ENCODE data around the gene SPOCK3. TPM values are rescaled to one million over a fixed set of nuclear protein-coding genes. Genes with fewer than 3 reads are reported as not detected.

SPOCK3 gene
- total RNA-seq, 4 donors from 2014 or later = not detected

DNA sequence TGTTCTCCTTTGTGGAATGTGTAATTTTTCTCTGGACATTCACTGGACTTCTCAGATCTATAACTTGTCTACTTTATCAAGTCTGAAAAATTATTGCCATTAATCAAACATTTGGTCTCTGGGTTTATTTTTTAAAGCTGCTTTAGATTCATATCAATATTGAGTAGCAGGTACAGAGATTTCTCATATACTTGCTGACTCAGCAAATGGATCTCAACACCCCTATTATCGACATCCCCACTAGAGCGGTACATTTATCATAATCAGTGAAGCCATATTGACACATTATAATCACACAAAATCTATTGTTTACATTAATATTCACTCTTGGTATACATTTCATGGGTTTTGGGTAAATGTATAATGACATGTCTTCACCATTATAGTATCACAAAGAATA lies 268.7 kb downstream of the SPOCK3 start:
- Histone ChIP-seq H3K9me3 (no peaks in the 10 kb centered on the region), H3K27ac (no peak overlapping the region)
- no peak for TF ChIP-seq POLR2A (IDR thresholded peaks at IDR 0.05)
- TF ChIP-seq, protein P1, sequence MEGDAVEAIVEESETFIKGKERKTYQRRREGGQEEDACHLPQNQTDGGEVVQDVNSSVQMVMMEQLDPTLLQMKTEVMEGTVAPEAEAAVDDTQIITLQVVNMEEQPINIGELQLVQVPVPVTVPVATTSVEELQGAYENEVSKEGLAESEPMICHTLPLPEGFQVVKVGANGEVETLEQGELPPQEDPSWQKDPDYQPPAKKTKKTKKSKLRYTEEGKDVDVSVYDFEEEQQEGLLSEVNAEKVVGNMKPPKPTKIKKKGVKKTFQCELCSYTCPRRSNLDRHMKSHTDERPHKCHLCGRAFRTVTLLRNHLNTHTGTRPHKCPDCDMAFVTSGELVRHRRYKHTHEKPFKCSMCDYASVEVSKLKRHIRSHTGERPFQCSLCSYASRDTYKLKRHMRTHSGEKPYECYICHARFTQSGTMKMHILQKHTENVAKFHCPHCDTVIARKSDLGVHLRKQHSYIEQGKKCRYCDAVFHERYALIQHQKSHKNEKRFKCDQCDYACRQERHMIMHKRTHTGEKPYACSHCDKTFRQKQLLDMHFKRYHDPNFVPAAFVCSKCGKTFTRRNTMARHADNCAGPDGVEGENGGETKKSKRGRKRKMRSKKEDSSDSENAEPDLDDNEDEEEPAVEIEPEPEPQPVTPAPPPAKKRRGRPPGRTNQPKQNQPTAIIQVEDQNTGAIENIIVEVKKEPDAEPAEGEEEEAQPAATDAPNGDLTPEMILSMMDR (IDR thresholded peaks at IDR 0.05) = no peak

DNA sequence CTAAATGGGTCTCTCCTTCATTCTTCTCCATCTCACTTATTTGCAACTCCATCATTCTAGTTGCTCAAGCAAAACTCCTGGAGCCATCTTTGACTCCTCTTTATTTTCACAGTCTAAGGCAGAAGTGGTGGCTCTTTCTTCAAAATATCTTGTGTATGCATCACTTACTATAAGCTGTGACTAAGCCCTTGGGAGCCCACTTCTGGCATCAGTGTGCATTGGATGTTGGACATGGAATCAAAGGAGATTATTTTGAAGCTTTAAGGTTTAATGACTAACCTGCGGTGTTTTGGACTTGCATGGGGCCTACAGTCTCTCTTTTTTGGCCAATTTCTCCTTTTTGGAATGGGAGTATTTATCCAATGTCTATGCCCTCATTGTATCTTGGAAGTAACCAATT lies 276.8 kb downstream of the SPOCK3 start:
- H3K36me3 ChIP-seq = no peaks in the 10 kb centered on the region
- H3K27me3 ChIP-seq = no peaks in the 10 kb centered on the region
- no peak for DNase-seq
- H3K27ac ChIP-seq = no peak overlapping the region
- H3K4me1 ChIP-seq = no peaks in the 10 kb centered on the region
- H3K9me3 ChIP-seq = no peaks in the 10 kb centered on the region
- intact Hi-C loops (cut with DNase I) = no loop called here
- WGBS, 2 donors = 83 to 88% methylated on average over 1 of the region's 1 CpG
- TF ChIP-seq, protein P1 (IDR thresholded peaks at IDR 0.05) = no peak
- TF ChIP-seq POLR2A (IDR thresholded peaks at IDR 0.05) = no peak
- H3K4me3 ChIP-seq (replicated peaks in 1 of 3) = no peak overlapping the region

More for the DNA sequence above, 268.7 kb downstream of the SPOCK3 start:
- Histone ChIP-seq H3K4me3 (replicated peaks in 1 of 3) (no peak overlapping the region), H3K36me3 (no peaks in the 10 kb centered on the region), H3K27me3 (no peaks in the 10 kb centered on the region), H3K4me1 (no peaks in the 10 kb centered on the region)
- intact Hi-C loops (cut with DNase I) = no loop called here
- DNase-seq = no peak
- 93 to 97% methylated on average over 2 of the region's 2 CpGs for WGBS, 2 donors

DNA sequence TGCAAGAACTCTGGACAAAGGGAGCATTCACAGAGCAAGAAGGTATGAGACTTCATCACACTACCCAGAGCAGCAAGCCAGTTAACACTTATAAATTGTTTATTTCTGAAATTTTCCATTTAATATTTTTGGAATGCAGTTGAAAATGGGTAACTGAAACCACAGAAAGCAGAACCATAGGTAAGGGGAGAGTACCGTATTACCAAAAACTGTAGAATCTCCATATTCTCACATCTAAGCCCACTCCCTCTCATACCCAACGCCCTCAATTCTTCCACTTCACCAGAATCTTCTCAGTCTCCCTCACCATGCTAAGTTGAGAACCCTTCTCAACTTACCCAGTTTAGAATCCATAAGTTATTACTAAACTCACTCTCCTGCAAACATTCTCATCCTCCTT lies 277.8 kb downstream of the SPOCK3 start:
- TF ChIP-seq POLR2A (IDR thresholded peaks at IDR 0.05) = no peak
- TF ChIP-seq, protein P1 (IDR thresholded peaks at IDR 0.05) = no peak
- Histone ChIP-seq H3K36me3 (no peaks in the 10 kb centered on the region), H3K27ac (no peak overlapping the region), H3K4me1 (no peaks in the 10 kb centered on the region), H3K4me3 (replicated peaks in 1 of 3) (no peak overlapping the region), H3K27me3 (no peaks in the 10 kb centered on the region), H3K9me3 (no peaks in the 10 kb centered on the region)
- DNase-seq = no peak
- intact Hi-C loops (cut with DNase I) = no loop called here
- WGBS, 2 donors = 85 to 88% methylated on average over 2 of the region's 2 CpGs

DNA sequence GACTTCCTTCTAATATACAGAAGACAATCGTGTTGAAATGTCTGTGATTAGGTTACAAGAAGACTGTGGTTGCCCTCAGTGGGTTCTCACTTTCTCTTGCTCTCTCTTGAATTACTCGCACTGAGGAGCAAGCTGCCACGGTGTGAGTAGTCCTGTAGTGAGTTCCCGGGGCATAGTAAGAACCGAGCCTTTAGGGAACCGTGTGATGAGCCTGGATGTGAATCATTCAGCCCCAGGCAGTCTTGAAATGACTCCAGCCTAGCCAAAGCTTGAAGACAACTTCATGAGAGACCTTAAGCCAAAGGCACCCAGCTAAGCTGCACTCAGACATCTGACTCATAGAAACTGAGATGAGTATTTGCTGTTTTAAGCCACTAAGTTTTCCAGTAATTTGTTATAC lies 292.7 kb downstream of the SPOCK3 start:
- Histone ChIP-seq H3K9me3 (no peaks in the 10 kb centered on the region), H3K4me3 (replicated peaks in 1 of 3) (no peak overlapping the region), H3K36me3 (no peaks in the 10 kb centered on the region), H3K4me1 (no peaks in the 10 kb centered on the region), H3K27me3 (no peaks in the 10 kb centered on the region), H3K27ac (no peak overlapping the region)
- no peak for TF ChIP-seq POLR2A (IDR thresholded peaks at IDR 0.05)
- TF ChIP-seq, protein P1 (IDR thresholded peaks at IDR 0.05) = no peak
- DNase-seq = no peak
- intact Hi-C loops (cut with DNase I) = no loop called here
- WGBS, 2 donors = 89 to 91% methylated on average over 6 of the region's 6 CpGs

DNA sequence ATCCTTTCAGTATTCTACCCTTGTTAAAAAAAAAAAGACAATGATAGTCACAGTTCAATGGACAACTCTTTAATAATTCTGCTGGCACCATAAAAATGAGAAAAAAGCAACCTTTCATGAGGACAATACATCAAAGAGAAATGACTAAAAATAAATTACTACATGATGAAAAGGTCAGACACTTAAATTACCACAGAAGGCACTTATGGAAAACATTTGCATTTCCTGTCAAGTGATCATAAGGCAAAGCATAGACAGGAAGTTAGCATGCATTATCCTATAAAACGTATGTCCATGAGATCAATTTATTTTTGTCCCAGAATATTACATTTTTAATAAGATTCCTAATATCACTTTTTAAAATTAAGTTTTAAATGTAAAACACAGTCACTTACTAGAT lies 303.8 kb downstream of the SPOCK3 start:
- DNase-seq = no peak
- 58 to 72% methylated on average over 1 of the region's 1 CpG for WGBS, 2 donors
- no peak for TF ChIP-seq POLR2A (IDR thresholded peaks at IDR 0.05)
- TF ChIP-seq, protein P1 (IDR thresholded peaks at IDR 0.05) = no peak
- H3K27ac ChIP-seq = no peak overlapping the region
- H3K9me3 ChIP-seq = no peaks in the 10 kb centered on the region
- no peaks in the 10 kb centered on the region for H3K4me1 ChIP-seq
- H3K27me3 ChIP-seq = no peaks in the 10 kb centered on the region
- H3K36me3 ChIP-seq = no peaks in the 10 kb centered on the region
- no peak overlapping the region for H3K4me3 ChIP-seq (replicated peaks in 1 of 3)
- intact Hi-C loops (cut with DNase I) = no loop called here
